Measurements from ENCODE around the gene MCCC1.

DNA sequence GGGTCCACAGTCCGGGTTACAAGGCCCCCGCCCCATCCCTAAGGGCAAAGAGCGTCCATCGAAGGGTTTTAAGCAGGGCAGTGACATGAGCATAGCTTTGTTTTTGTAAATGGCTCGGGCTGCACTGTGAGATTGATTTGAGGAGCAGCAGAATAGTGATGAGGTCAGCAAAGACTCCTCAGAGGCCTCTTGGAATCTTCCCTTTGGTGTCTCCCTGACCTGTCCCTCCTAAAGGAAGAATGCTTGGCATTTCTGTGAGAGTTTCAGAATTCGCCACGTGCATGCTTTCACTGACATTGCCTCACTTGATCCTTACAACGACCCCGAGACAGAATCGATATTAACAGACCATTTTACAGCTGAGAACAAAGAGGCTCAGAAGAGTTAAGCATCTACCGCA is 42.9 kb upstream of the MCCC1 start:
- TF ChIP-seq, protein P1, sequence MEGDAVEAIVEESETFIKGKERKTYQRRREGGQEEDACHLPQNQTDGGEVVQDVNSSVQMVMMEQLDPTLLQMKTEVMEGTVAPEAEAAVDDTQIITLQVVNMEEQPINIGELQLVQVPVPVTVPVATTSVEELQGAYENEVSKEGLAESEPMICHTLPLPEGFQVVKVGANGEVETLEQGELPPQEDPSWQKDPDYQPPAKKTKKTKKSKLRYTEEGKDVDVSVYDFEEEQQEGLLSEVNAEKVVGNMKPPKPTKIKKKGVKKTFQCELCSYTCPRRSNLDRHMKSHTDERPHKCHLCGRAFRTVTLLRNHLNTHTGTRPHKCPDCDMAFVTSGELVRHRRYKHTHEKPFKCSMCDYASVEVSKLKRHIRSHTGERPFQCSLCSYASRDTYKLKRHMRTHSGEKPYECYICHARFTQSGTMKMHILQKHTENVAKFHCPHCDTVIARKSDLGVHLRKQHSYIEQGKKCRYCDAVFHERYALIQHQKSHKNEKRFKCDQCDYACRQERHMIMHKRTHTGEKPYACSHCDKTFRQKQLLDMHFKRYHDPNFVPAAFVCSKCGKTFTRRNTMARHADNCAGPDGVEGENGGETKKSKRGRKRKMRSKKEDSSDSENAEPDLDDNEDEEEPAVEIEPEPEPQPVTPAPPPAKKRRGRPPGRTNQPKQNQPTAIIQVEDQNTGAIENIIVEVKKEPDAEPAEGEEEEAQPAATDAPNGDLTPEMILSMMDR (IDR thresholded peaks at IDR 0.05) = no peak
- no peak for TF ChIP-seq ZFX (IDR thresholded peaks at IDR 0.05; ENCODE audit: borderline replicate concordance)

All from 22Rv1 (cell line).